ENCODE measurements around the gene DNAAF9.

DNA sequence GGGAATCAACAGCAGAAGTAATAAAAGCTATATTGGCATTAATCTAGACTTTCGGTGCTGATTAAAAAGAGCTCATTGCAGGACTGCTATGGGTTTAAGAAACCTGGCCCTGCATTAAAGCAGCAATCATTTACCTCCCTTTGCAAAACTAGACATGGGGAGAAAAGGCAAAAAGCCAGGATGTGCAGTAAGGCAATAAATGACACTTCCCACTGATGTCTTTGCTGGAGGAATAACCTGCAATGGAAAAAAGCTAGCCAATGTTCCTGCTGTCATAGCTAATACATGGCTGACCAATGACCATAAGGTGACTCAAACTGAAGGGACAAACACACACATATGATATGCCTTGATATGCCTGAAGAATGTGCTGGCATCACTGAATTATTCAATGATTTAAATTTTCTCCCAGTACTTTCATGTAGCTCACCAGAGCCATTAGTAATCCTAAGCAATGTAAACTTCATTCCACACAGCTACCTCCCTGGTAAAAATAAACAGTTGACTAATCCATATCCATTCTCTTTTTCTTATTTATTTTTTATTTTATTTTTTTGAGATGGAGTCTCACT, 8.7 kb downstream of the DNAAF9 start:
- TF ChIP-seq, protein P1, sequence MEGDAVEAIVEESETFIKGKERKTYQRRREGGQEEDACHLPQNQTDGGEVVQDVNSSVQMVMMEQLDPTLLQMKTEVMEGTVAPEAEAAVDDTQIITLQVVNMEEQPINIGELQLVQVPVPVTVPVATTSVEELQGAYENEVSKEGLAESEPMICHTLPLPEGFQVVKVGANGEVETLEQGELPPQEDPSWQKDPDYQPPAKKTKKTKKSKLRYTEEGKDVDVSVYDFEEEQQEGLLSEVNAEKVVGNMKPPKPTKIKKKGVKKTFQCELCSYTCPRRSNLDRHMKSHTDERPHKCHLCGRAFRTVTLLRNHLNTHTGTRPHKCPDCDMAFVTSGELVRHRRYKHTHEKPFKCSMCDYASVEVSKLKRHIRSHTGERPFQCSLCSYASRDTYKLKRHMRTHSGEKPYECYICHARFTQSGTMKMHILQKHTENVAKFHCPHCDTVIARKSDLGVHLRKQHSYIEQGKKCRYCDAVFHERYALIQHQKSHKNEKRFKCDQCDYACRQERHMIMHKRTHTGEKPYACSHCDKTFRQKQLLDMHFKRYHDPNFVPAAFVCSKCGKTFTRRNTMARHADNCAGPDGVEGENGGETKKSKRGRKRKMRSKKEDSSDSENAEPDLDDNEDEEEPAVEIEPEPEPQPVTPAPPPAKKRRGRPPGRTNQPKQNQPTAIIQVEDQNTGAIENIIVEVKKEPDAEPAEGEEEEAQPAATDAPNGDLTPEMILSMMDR (IDR thresholded peaks at IDR 0.05 in 4 of 5, conservative IDR thresholded peaks at IDR 0.05 in 1 of 5), result no peak
- no peak for TF ChIP-seq POLR2A (IDR thresholded peaks at IDR 0.05)

Measured in gastrocnemius medialis (tissue), 4 donors.